LNCaP clone FGC (cell line): ENCODE data around the gene ADAMTS16.

Experiments used
- DNase-seq: peaks from one replicate; pipeline ENCODE4 v3.0.0-alpha.2; 2011; ENCODE audit warnings: low read depth
- H3K4me3 ChIP-seq: 2 replicates; pipeline ENCODE4 v1.5.1; 2011; ENCODE audit warnings: mild to moderate bottlenecking, low read depth, low read length, control low read depth
- TF ChIP-seq, protein P1 (sequence below): IDR thresholded peaks from 2 replicates; pipeline ENCODE4 v1.5.1; 2012; ENCODE audit warnings: mild to moderate bottlenecking; ENCODE audit not compliant: control insufficient read depth, insufficient read depth; ENCODE audit errors: extremely low read depth

The ADAMTS16 gene

DNA sequence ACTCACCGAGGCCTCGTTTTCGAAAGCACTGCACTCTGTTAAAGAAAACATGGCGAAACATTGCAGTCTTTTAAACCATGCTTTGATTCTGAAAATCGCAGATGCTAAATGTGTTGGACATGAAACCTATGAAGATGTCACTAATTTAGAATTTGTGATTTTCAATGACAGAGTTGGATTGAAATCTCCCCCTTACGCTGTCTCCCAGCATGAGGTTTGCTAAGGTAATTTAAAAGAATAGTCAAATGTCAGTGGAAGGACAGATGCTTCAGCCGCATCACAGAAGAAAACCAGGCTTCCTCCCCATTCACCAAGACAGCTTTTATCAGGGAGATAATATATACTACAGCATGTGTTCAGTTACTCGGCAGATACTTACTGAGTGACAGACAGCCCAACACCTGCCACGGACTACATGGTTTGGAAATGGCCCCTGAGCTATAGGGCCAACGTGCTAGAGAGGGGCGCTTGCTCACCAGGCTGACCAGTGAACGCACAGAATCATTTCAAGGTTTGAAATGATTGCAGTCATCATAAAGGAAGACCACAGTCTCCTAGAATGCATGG, 136.9 kb downstream of the ADAMTS16 start:
- DNase-seq: no peak
- H3K4me3 ChIP-seq: no peak overlapping the region
- TF ChIP-seq, protein P1, sequence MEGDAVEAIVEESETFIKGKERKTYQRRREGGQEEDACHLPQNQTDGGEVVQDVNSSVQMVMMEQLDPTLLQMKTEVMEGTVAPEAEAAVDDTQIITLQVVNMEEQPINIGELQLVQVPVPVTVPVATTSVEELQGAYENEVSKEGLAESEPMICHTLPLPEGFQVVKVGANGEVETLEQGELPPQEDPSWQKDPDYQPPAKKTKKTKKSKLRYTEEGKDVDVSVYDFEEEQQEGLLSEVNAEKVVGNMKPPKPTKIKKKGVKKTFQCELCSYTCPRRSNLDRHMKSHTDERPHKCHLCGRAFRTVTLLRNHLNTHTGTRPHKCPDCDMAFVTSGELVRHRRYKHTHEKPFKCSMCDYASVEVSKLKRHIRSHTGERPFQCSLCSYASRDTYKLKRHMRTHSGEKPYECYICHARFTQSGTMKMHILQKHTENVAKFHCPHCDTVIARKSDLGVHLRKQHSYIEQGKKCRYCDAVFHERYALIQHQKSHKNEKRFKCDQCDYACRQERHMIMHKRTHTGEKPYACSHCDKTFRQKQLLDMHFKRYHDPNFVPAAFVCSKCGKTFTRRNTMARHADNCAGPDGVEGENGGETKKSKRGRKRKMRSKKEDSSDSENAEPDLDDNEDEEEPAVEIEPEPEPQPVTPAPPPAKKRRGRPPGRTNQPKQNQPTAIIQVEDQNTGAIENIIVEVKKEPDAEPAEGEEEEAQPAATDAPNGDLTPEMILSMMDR: no peak

DNA sequence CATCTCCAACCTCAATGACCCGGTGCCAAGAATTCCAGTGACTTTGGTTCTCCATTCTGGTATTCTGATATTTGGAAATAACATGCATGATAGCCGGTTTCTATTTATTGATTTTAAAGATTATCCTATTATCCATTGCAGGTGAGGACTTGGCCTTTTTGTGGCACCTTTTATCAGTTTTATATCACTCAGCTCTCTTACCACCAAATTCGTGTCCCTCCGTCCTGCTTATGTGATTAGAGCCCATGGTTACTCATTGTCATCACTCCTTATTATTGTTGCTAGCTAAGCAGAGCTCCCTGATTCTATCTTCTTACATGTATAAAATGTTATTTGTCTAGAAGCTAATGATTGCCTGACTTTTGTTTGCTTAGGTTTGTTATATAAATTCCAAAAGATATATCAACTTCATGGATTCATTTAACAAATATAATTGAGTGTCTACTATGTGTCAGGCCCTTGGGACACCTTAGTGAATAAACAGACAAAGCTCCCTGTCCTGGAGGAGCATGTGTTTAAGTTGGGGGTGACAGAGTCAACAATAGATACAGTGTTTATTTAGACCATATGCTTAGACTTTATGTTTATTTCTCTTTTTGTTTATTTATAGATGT, 138.2 kb downstream of the ADAMTS16 start:
- peak; percentile 17 for DNase-seq
- TF ChIP-seq, protein P1: no peak

GRCh38 chr5:5278815-5279381, 138.8 kb downstream of the ADAMTS16 start:
- no peak overlapping the region for H3K4me3 ChIP-seq
- TF ChIP-seq, protein P1: no peak
- no peak for DNase-seq

More for the DNA sequence above, 138.2 kb downstream of the ADAMTS16 start:
- no peak overlapping the region for H3K4me3 ChIP-seq

GRCh38 chr5:5285906-5286305, 145.8 kb downstream of the ADAMTS16 start:
- DNase-seq: no peak
- no peak overlapping the region for H3K4me3 ChIP-seq
- TF ChIP-seq, protein P1: no peak

- H3K4me3 ChIP-seq: no peak overlapping the region
- DNase-seq: no peak
- TF ChIP-seq, protein P1: no peak
Measured at GRCh38 chr5:5287419-5287818, 147.3 kb downstream of the ADAMTS16 start.

DNA sequence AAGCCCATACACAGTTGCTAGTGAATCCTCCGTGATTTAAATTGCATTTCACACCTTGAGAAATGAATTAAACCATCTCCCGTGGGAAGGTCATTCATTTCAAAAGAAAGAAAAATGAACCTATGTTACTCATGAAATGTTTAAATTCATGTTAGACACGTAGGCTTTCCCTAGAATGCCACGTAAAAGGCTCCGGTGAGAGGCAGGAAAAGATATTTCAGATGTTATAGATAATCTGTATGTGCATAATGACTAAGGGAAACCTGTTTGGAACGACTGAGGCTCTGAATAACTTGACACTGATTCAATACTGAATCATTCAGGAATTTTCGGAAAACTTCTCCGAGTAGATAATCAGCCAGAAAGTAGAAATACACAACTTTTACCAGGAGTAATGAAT, 148.1 kb downstream of the ADAMTS16 start:
- no peak overlapping the region for H3K4me3 ChIP-seq
- DNase-seq: no peak
- TF ChIP-seq, protein P1: no peak
